GM21381 (cell line): Measurements from ENCODE around the gene VWA3A.
"Not testable (repeated sequence)": the region's sequence is repeated elsewhere in the genome, so short reads cannot be mapped to it uniquely, and the experiment has no call there.

ENCODE experiments used
- ATAC-seq: cut with Tn5 transposase; IDR thresholded peaks from one replicate; pipeline ENCODE4 v1.9.1; 2021; ENCODE audit warnings: mild to moderate bottlenecking, moderate library complexity; ENCODE audit not compliant: unreplicated experiment

Gene VWA3A

GRCh38 chr16:22128537-22128936 is 36.2 kb downstream of the VWA3A start:
- ATAC-seq = not testable (repeated sequence)

- no peak for ATAC-seq
Measured at GRCh38 chr16:22130528-22130927, 38.2 kb downstream of the VWA3A start.

- no peak for ATAC-seq
Measured at GRCh38 chr16:22132801-22133200, 40.5 kb downstream of the VWA3A start.

- ATAC-seq = no peak
Measured at GRCh38 chr16:22138482-22138881, 46.1 kb downstream of the VWA3A start.

- ATAC-seq = no peak
Measured at GRCh38 chr16:22139008-22139407, 46.7 kb downstream of the VWA3A start.

- ATAC-seq = no peak
Measured at GRCh38 chr16:22139732-22140131, 47.4 kb downstream of the VWA3A start.

- ATAC-seq = no peak
Measured at GRCh38 chr16:22141767-22142166, 49.4 kb downstream of the VWA3A start.

GRCh38 chr16:22144520-22144919 is 52.2 kb downstream of the VWA3A start:
- no peak for ATAC-seq

GRCh38 chr16:22147853-22148252 is 55.5 kb downstream of the VWA3A start:
- ATAC-seq = no peak

- ATAC-seq = no peak
Measured at GRCh38 chr16:22151246-22151998, 59.1 kb downstream of the VWA3A start.

GRCh38 chr16:22152316-22152715 is 60.0 kb downstream of the VWA3A start:
- ATAC-seq = no peak

- ATAC-seq = not testable (repeated sequence)
Measured at GRCh38 chr16:22153078-22153477, 60.7 kb downstream of the VWA3A start.

GRCh38 chr16:22161401-22161800 is 69.1 kb downstream of the VWA3A start:
- ATAC-seq = no peak

- no peak for ATAC-seq
Measured at GRCh38 chr16:22161999-22162655, 69.8 kb downstream of the VWA3A start, which contains the start of gene SDR42E2. Gene SDR42E2 (plus strand): TSS chr16:22162506. CDS start chr16:22165583, 3,077 bp downstream.

GRCh38 chr16:22162656-22163009 is 70.3 kb downstream of the VWA3A start:
- no peak for ATAC-seq

- no peak for ATAC-seq
Measured at GRCh38 chr16:22163806-22164205, 71.5 kb downstream of the VWA3A start.

GRCh38 chr16:22164482-22164881 is 72.1 kb downstream of the VWA3A start:
- ATAC-seq = no peak

- ATAC-seq = no peak
Measured at GRCh38 chr16:22165508-22166285, 73.4 kb downstream of the VWA3A start.

GRCh38 chr16:22171953-22172352 is 79.6 kb downstream of the VWA3A start:
- ATAC-seq = no peak

GRCh38 chr16:22172642-22173041 is 80.3 kb downstream of the VWA3A start:
- not testable (repeated sequence) for ATAC-seq

GRCh38 chr16:22174642-22175041 is 82.3 kb downstream of the VWA3A start:
- no peak for ATAC-seq
